Mesenchymal stem cell (in vitro differentiated cells and primary cell): Measurements from ENCODE around the gene DIPK1A.
"Not testable (repeated sequence)": the region's sequence is repeated elsewhere in the genome, so short reads cannot be mapped to it uniquely, and the experiment has no call there.

Source experiments
- DNase-seq: peaks from one replicate; pipeline ENCODE4 v3.0.0-alpha.2; 2013
- H2AFZ ChIP-seq: one replicate; pipeline ENCODE4 v1.6.1; 2013; ENCODE audit warnings: low read depth, mild to moderate bottlenecking, control low read depth, inconsistent platforms, low read length, moderate library complexity
- H2AK5ac ChIP-seq: 2 replicates; pipeline ENCODE4 v1.6.1; 2013; ENCODE audit warnings: low read length, moderate library complexity, mild to moderate bottlenecking, inconsistent platforms; ENCODE audit not compliant: severe bottlenecking
- H2BK120ac ChIP-seq: one replicate; pipeline ENCODE4 v1.6.1; 2013; ENCODE audit warnings: low read depth, mild to moderate bottlenecking, inconsistent platforms, low read length, moderate library complexity
- H2BK12ac ChIP-seq, 2 experiments: one replicate each; pipeline ENCODE4 v1.6.1; 2013; ENCODE audit warnings: inconsistent platforms in 2 of 2, low read length in 2 of 2, mild to moderate bottlenecking in 2 of 2, moderate library complexity in 2 of 2, control low read depth in 1 of 2
- H2BK15ac ChIP-seq: one replicate; pipeline ENCODE4 v1.6.1; 2013; ENCODE audit warnings: mild to moderate bottlenecking, low read depth, inconsistent platforms; ENCODE audit not compliant: poor library complexity, severe bottlenecking
- H2BK5ac ChIP-seq: 2 replicates; pipeline ENCODE4 v1.6.1; 2013; ENCODE audit warnings: low read depth, mild to moderate bottlenecking, low read length, control low read depth, inconsistent platforms; ENCODE audit not compliant: poor library complexity, severe bottlenecking
- H3K14ac ChIP-seq, 2 experiments: one replicate each; pipeline ENCODE4 v1.6.1; 2013; ENCODE audit warnings: inconsistent platforms in 2 of 2, low read length in 2 of 2, control low read depth in 1 of 2, mild to moderate bottlenecking in 1 of 2, moderate library complexity in 1 of 2
- H3K18ac ChIP-seq, 2 experiments: one replicate each; pipeline ENCODE4 v1.6.1; 2013; ENCODE audit warnings: inconsistent platforms in 2 of 2, low read length in 2 of 2, control low read depth in 1 of 2, low read depth in 1 of 2, mild to moderate bottlenecking in 1 of 2
- H3K23ac ChIP-seq, 2 experiments: one replicate each; pipeline ENCODE4 v1.6.1; 2013; ENCODE audit warnings: inconsistent platforms in 2 of 2, low read length in 2 of 2, mild to moderate bottlenecking in 2 of 2, moderate library complexity in 2 of 2, control low read depth in 1 of 2
- H3K27ac ChIP-seq: 2 replicates; pipeline ENCODE4 v1.5.1; 2013; ENCODE audit warnings: mild to moderate bottlenecking, moderate library complexity, low read length, control low read depth, inconsistent platforms; ENCODE audit not compliant: poor library complexity, severe bottlenecking
- H3K27me3 ChIP-seq, 2 experiments: 2 replicates each; pipeline versions ENCODE4 v1.6.1 to v1.7.0; 2013; ENCODE audit warnings: low read length in 2 of 2, mild to moderate bottlenecking in 2 of 2, moderate library complexity in 2 of 2, control low read depth in 1 of 2, inconsistent platforms in 1 of 2; ENCODE audit not compliant: control insufficient read depth in 1 of 2, insufficient read depth in 1 of 2
- H3K36me3 ChIP-seq, 2 experiments: 2 replicates each; pipeline versions ENCODE4 v1.6.1 to v1.7.0; 2013; ENCODE audit warnings: low read length in 2 of 2, control low read depth in 1 of 2, inconsistent platforms in 1 of 2, low read depth in 1 of 2, mild to moderate bottlenecking in 1 of 2; ENCODE audit not compliant: insufficient read depth in 2 of 2, control insufficient read depth in 1 of 2
- H3K4ac ChIP-seq, 2 experiments: one replicate each; pipeline ENCODE4 v1.6.1; 2013; ENCODE audit warnings: inconsistent platforms in 2 of 2, low read length in 2 of 2, mild to moderate bottlenecking in 2 of 2, moderate library complexity in 2 of 2, control low read depth in 1 of 2, low read depth in 1 of 2
- H3K4me1 ChIP-seq: 2 replicates; pipeline ENCODE4 v1.6.1; 2013; ENCODE audit warnings: low read depth, low read length, control low read depth; ENCODE audit not compliant: control insufficient read depth, insufficient read depth
- H3K4me2 ChIP-seq: 2 replicates; pipeline ENCODE4 v1.6.1; 2013; ENCODE audit warnings: low read length, mild to moderate bottlenecking, inconsistent platforms; ENCODE audit not compliant: poor library complexity, severe bottlenecking
- H3K4me3 ChIP-seq, 2 experiments: 2 replicates each; pipeline versions ENCODE4 v1.5.1 to v1.7.0; 2013; ENCODE audit warnings: low read length in 2 of 2, mild to moderate bottlenecking in 2 of 2, control low read depth in 1 of 2, low read depth in 1 of 2; ENCODE audit not compliant: insufficient read depth in 1 of 2
- H3K79me1 ChIP-seq: replicated peaks from 2 replicates; pipeline ENCODE4 v1.6.1; 2013; ENCODE audit warnings: mild to moderate bottlenecking, control low read depth, low read length, inconsistent platforms; ENCODE audit not compliant: poor library complexity, severe bottlenecking
- H3K9ac ChIP-seq: 2 replicates; pipeline ENCODE4 v1.7.0; 2013; ENCODE audit warnings: mild to moderate bottlenecking, low read length, moderate library complexity
- H3K9me3 ChIP-seq: 2 replicates; pipeline ENCODE4 v1.7.0; 2013; ENCODE audit warnings: mild to moderate bottlenecking, low read length; ENCODE audit not compliant: control insufficient read depth
- H4K8ac ChIP-seq: one replicate; pipeline ENCODE4 v1.6.1; 2013; ENCODE audit warnings: inconsistent platforms, mild to moderate bottlenecking, low read length, moderate library complexity
- H4K91ac ChIP-seq: one replicate; pipeline ENCODE4 v1.6.1; 2013; ENCODE audit warnings: mild to moderate bottlenecking, low read length, inconsistent platforms
- WGBS: methylation state at CpG from one replicate; pipeline ENCODE4 v1.1.7; 2013; ENCODE audit warnings: mixed read lengths; 5-methylcytosine and 5-hydroxymethylcytosine counted together

Gene DIPK1A

DNA sequence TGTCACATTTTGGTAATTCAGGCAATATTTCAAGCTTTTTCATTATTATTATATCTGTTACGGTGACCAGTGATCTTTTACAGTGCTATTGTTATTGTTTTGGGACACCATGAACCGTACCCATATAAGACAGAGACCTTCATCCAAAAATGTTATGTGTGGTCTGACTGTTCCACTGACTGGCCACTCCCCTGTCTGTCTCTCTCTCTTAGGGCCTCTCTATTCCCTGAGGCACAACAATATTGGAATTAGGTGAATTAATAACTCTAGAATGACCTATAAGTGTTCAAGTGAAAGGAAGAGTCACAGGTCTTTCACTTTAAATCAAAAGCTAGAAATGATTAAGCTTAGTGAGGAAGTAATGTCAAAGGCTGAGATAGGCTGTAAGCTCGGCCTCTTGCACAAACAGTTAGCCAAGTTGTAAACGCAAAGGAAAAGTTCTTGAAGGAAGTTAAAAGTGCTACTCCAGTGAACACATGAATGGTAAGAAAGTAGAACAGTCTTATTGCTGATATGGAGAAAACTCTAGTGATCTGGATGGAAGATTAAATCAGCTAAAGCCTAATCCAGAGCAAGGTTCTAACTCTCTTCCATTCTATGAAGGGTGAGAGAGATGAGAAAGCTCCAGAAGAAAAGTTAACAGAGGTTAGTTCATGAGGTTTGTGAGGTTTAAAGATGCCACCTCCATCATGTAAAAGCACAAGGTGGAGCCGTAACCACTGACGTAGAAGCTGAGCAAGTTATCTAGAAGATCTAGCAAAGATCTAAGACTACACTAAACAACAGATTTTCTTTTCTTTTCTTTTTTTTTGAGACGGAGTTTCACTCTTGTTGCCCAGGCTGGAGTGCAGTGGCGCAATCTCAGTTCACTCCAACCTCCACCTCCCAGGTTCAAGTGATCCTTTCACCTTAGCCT, 19.7 kb upstream of the DIPK1A start:
- Histone ChIP-seq H2BK5ac (no peak overlapping the region), H3K23ac (no peak overlapping the region), H3K4me2 (no peak overlapping the region), H2BK120ac (no peak overlapping the region), H4K8ac (no peak overlapping the region), H3K4me1 (no peaks in the 10 kb centered on the region), H3K4me3 (no peak overlapping the region), H3K9ac (no peak overlapping the region), H3K79me1 (no peaks in the 10 kb centered on the region), H2BK12ac (no peak overlapping the region), H2BK15ac (no peak overlapping the region), H3K36me3 (no peaks in the 10 kb centered on the region), H4K91ac (no peak overlapping the region), H3K27ac (no peak overlapping the region), H2AFZ (no peak overlapping the region), H3K4ac (no peak overlapping the region), H2AK5ac (no peak overlapping the region), H3K27me3 (no peaks in the 10 kb centered on the region), H3K14ac (no peak overlapping the region), H3K9me3 (no peaks in the 10 kb centered on the region), H3K18ac (no peak overlapping the region)
- DNase-seq: no peak
- 83% methylated on average over 8 of the region's 8 CpGs for WGBS

DNA sequence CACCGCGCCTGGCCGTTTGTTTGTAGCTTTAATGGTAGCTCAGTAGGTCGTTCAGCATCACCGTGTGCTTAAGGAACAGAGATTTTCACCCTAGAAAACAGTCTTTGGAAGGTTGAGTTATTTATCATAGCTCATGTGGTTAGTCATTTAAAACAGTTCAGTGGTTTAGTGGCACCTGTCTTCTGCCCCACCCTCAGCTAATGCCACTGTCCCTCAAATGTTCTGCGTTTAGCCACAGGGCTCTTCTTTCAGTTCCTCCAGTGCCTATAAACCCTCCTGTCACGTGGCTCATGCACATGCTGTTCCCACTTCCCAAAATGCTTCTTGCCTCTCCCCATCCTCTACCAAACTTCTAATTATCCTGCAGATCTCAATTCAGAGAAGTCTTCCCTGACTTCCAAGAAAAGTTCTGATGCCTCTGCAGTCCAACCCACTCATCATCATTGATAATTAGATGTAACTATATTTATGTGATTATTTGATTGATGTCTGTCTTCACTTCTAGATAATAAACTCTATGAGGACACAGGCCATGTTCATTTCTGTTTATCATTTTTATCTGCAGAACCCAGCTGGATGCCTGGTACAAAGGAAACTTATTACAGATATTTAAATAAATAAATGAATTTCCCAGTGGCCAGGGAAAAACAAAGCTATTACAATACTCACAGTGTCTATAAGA, 14.4 kb upstream of the DIPK1A start:
- 84% methylated on average over 5 of the region's 7 CpGs for WGBS
- H3K9ac ChIP-seq: no peak overlapping the region

DNA sequence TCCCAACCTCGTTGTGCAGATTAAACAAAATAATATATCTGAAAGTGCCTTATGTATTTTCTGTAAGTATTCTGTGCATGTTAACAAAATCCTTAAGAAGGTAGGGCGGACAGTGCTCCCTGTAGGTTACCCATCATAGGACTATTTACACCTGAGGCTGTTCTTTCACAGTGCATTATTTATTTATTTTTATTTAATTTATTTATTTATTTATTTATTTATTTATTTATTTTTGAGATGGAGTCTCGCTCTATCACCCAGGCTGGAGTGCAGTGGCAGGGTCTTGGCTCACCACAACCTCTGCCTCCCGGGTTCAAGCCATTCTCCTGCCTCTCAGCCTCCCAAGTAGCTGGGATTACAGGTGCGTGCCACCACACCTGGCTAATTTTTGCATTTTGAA, 12.8 kb upstream of the DIPK1A start:
- not testable (repeated sequence) for H3K9ac ChIP-seq, H3K4ac ChIP-seq, H4K91ac ChIP-seq, H3K4me3 ChIP-seq, H3K4me2 ChIP-seq, H2AK5ac ChIP-seq, H3K9me3 ChIP-seq, H3K18ac ChIP-seq, H2AFZ ChIP-seq, DNase-seq, H3K27ac ChIP-seq, H4K8ac ChIP-seq, H3K79me1 ChIP-seq, H2BK12ac ChIP-seq, H3K36me3 ChIP-seq, H2BK5ac ChIP-seq, H3K23ac ChIP-seq, H2BK120ac ChIP-seq, H3K14ac ChIP-seq, H2BK15ac ChIP-seq, H3K4me1 ChIP-seq
- WGBS: 81% methylated on average over 4 of the region's 5 CpGs
- H3K27me3 ChIP-seq: peaks cover 5 to 15% of the 10 kb centered on the region in 2 experiments

More for the DNA sequence above, 14.4 kb upstream of the DIPK1A start:
- H3K18ac ChIP-seq: no peak overlapping the region
- H2AK5ac ChIP-seq: no peak overlapping the region
- H3K27me3 ChIP-seq: peaks cover 5 to 12% of the 10 kb centered on the region in 2 experiments
- H2BK15ac ChIP-seq: no peak overlapping the region
- H3K14ac ChIP-seq: no peak overlapping the region
- no peak overlapping the region for H3K27ac ChIP-seq
- no peak overlapping the region for H3K4ac ChIP-seq
- DNase-seq: no peak
- no peak overlapping the region for H3K4me2 ChIP-seq
- no peak overlapping the region for H2AFZ ChIP-seq
- no peaks in the 10 kb centered on the region for H3K36me3 ChIP-seq
- H2BK120ac ChIP-seq: no peak overlapping the region
- no peaks in the 10 kb centered on the region for H3K79me1 ChIP-seq
- no peaks in the 10 kb centered on the region for H3K4me1 ChIP-seq
- no peak overlapping the region for H4K91ac ChIP-seq
- H2BK5ac ChIP-seq: no peak overlapping the region
- no peak overlapping the region for H4K8ac ChIP-seq
- H3K23ac ChIP-seq: no peak overlapping the region
- H3K9me3 ChIP-seq: no peaks in the 10 kb centered on the region
- no peak overlapping the region for H2BK12ac ChIP-seq
- H3K4me3 ChIP-seq: no peak overlapping the region

DNA sequence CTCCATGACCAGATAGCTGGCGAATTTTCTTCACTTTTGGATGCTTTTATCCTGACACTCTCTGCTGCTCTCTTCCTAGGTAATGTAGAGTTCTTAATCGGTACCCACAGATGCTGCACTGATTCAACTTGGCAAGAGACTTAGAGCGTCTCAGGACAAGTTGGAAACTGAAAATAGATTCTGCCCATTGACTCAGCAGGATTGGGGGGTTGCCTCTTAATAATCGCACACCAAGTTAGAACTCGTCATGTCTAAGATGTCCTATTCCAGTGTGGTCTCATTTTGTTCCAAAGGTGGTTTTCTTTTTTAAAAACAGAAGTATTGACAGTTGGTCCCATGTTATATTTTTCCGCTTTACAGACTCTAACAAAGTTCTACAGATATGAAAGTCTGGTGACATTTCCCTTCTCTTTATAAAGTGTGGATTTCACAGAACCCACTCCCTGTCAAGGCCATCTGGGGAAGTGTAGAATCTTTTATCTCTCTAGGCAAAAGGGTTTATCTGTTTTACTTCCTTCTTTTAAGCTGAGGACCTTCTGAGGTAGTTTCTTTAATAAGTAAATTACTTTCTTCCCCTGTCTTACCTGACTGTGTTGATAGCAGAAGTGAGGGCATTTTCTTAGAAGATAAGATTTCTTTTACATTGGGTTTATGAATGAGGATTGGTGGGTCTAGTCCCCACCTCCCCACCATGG, 12.1 kb upstream of the DIPK1A start:
- DNase-seq: no peak
- H3K4ac ChIP-seq: no peak overlapping the region
- H3K14ac ChIP-seq: no peak overlapping the region
- no peak overlapping the region for H3K23ac ChIP-seq
- no peak overlapping the region for H2AK5ac ChIP-seq
- no peaks in the 10 kb centered on the region for H3K79me1 ChIP-seq
- H2AFZ ChIP-seq: no peak overlapping the region
- H2BK15ac ChIP-seq: no peak overlapping the region
- H4K91ac ChIP-seq: no peak overlapping the region
- 95% methylated on average over 4 of the region's 6 CpGs for WGBS
- no peak overlapping the region for H3K4me3 ChIP-seq
- no peak overlapping the region for H3K27ac ChIP-seq
- H2BK120ac ChIP-seq: no peak overlapping the region
- no peak overlapping the region for H3K4me2 ChIP-seq
- no peaks in the 10 kb centered on the region for H3K36me3 ChIP-seq
- no peak overlapping the region for H3K18ac ChIP-seq
- no peak overlapping the region for H4K8ac ChIP-seq
- no peaks in the 10 kb centered on the region for H3K9me3 ChIP-seq
- peaks cover 5 to 15% of the 10 kb centered on the region in 2 experiments for H3K27me3 ChIP-seq
- H2BK5ac ChIP-seq: no peak overlapping the region
- no peaks in the 10 kb centered on the region for H3K4me1 ChIP-seq
- no peak overlapping the region for H3K9ac ChIP-seq
- no peak overlapping the region for H2BK12ac ChIP-seq
